ENCODE measurements around the gene LRRC14B.
"Not testable (repeated sequence)": the region's sequence is repeated elsewhere in the genome, so short reads cannot be mapped to it uniquely, and the experiment has no call there.

LRRC14B gene

DNA sequence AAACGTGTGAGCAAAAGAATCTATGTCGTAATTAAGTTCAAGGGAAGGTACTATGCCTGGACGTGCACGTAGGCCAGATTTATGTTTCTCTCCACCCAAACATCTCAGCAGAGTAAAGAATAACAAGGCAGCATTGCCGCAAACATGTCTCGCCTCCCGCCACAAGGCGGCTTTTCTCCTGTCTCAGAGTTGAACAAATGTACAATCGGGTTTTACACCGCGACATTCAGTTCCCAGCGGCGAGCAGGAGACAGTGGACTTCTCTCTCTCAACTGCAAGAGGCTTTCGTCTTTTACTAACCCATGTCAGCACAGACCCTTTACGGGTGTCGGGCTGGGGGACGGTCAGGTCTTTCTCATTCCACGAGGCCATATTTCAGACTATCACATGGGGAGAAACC lies 5.7 kb downstream of the LRRC14B start:
- H3K27ac ChIP-seq (ENCODE audit: low read depth, low read length); H4K91ac ChIP-seq (ENCODE audit: low read depth, low read length); H3K9ac ChIP-seq (ENCODE audit: low read length); H3K9me3 ChIP-seq (ENCODE audit: insufficient read depth, low read depth, low read length); H2BK12ac ChIP-seq (ENCODE audit: low read length); H4K8ac ChIP-seq (ENCODE audit: low read depth, low read length); H3K79me1 ChIP-seq (ENCODE audit: low read length); H4K12ac ChIP-seq (ENCODE audit: low read depth, low read length); H3K14ac ChIP-seq (ENCODE audit: low read length); H3K4me2 ChIP-seq (ENCODE audit: low read length); H3K4me3 ChIP-seq (ENCODE audit: low read depth, low read length); H3K36me3 ChIP-seq (ENCODE audit: control insufficient read depth in 1 of 2, insufficient read depth in 2 of 2, low read length in 2 of 2); H2AK5ac ChIP-seq (ENCODE audit: low read length); H3K79me2 ChIP-seq (ENCODE audit: control insufficient read depth, insufficient read depth, low read length, poor library complexity); H3K18ac ChIP-seq (ENCODE audit: low read length); H2BK5ac ChIP-seq (ENCODE audit: low read depth, low read length, poor library complexity); H3K23ac ChIP-seq (ENCODE audit: low read length); H3K4ac ChIP-seq (ENCODE audit: low read depth, low read length); H3K27me3 ChIP-seq (ENCODE audit: insufficient read depth, low read length); H2AFZ ChIP-seq (ENCODE audit: insufficient read depth, low read length, poor library complexity); H2BK120ac ChIP-seq (ENCODE audit: insufficient read depth, low read length, poor library complexity); H3K4me1 ChIP-seq (ENCODE audit: control insufficient read depth in 1 of 2, insufficient read depth in 2 of 2, low read length in 2 of 2): not testable (repeated sequence)
- no CpG with 5 or more reads among the region's 18 CpGs for WGBS (ENCODE audit: extremely low coverage, insufficient coverage, insufficient read length)
- peak; percentile 50 to 69 for DNase-seq

DNA sequence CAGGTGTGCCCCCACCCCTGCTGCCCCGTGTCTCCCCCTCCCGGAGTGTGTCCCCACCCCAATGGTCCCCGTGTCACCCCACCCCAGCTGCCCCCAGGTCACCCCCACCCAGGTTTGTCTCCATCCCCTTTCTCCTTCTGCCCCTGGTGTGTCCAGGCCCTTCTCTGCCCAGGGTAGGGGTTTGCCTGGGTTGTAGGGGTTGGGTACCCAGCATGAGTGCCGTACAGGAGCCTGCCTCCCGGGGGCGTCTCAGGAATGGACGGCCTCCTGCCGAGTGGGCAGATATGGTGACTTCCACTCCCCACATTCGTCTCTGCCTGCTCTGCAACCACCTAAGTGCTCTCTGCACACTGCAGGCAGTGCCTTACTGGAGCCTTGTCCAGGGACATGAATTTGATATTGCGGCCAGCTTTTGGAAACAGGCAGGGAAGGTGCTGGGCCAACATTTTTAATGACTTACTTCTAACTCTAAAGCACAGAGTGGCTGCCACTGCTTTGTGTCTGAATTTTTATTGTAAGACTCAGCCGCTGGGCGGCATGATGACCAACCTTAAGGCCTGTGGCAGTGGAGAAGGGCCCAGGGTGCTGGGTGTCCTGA lies 6.7 kb downstream of the LRRC14B start:
- Histone ChIP-seq H3K9me3 (ENCODE audit: insufficient read depth, low read depth, low read length) (no peaks in the 10 kb centered on the region), H4K12ac (ENCODE audit: low read depth, low read length) (no peak overlapping the region), H3K79me2 (ENCODE audit: control insufficient read depth, insufficient read depth, low read length, poor library complexity) (peaks cover 2% of the 10 kb centered on the region), H2BK12ac (ENCODE audit: low read length) (no peak overlapping the region), H3K4ac (ENCODE audit: low read depth, low read length) (no peak overlapping the region), H2AFZ (ENCODE audit: insufficient read depth, low read length, poor library complexity) (no peak overlapping the region), H4K91ac (ENCODE audit: low read depth, low read length) (no peak overlapping the region), H2BK120ac (ENCODE audit: insufficient read depth, low read length, poor library complexity) (no peak overlapping the region), H3K27ac (ENCODE audit: low read depth, low read length) (no peak overlapping the region), H3K23ac (ENCODE audit: low read length) (no peak overlapping the region), H2AK5ac (ENCODE audit: low read length) (no peak overlapping the region), H3K4me3 (ENCODE audit: low read depth, low read length) (no peak overlapping the region), H3K9ac (ENCODE audit: low read length) (no peak overlapping the region), H2BK5ac (ENCODE audit: low read depth, low read length, poor library complexity) (no peak overlapping the region), H3K27me3 (ENCODE audit: insufficient read depth, low read length) (no peaks in the 10 kb centered on the region), H3K18ac (ENCODE audit: low read length) (no peak overlapping the region), H3K14ac (ENCODE audit: low read length) (no peak overlapping the region), H3K4me1 (ENCODE audit: control insufficient read depth in 1 of 2, insufficient read depth in 2 of 2, low read length in 2 of 2) (no peaks in the 10 kb centered on the region), H3K36me3 (ENCODE audit: control insufficient read depth in 1 of 2, insufficient read depth in 2 of 2, low read length in 2 of 2) (peaks cover 0 to 2% of the 10 kb centered on the region in 2 experiments), H4K8ac (ENCODE audit: low read depth, low read length) (no peak overlapping the region), H3K4me2 (ENCODE audit: low read length) (no peak overlapping the region), H3K79me1 (ENCODE audit: low read length) (no peaks in the 10 kb centered on the region)
- no peak for DNase-seq
- no CpG with 5 or more reads among the region's 12 CpGs for WGBS (ENCODE audit: extremely low coverage, insufficient coverage, insufficient read length)

DNA sequence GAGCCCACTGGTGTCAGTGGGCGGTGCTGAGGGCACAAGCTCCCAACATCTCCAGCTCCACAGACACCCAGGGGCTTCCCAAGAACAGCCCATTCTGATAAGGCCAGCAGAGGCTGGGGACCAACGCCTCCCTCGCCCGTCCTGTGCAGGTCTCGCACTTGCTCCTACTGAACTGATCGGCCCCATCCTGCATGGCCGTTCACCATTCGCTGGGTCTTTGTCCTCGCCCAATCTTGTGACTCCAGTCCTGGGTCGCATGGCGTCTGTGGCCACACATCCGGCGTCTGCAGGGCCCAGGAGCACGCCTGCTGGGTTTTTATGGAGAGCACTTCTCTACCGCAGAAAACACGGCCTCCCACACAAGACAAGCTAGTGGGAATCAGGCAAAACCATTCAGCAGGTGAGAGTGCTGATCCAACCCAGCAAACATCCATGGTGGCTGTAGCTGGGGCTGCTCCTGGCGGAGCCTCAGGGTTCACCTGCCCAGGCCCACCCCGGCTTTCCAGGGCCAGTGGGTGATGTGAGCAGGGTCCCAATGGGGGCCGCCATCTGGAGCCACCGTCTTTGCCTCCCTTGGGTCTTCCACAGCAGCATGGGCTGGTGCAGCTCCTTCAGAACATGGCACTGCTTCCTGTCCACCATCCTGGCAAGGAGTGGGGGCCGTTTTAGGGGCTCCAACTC lies 7.4 kb downstream of the LRRC14B start:
- Histone ChIP-seq H4K91ac (ENCODE audit: low read depth, low read length) (no peak overlapping the region), H3K4ac (ENCODE audit: low read depth, low read length) (no peak overlapping the region), H3K27me3 (ENCODE audit: insufficient read depth, low read length) (no peaks in the 10 kb centered on the region), H2BK5ac (ENCODE audit: low read depth, low read length, poor library complexity) (no peak overlapping the region), H3K4me3 (ENCODE audit: low read depth, low read length) (no peak overlapping the region), H3K27ac (ENCODE audit: low read depth, low read length) (no peak overlapping the region), H3K36me3 (ENCODE audit: control insufficient read depth in 1 of 2, insufficient read depth in 2 of 2, low read length in 2 of 2) (peaks cover 5 to 7% of the 10 kb centered on the region in 2 experiments), H3K4me1 (ENCODE audit: control insufficient read depth in 1 of 2, insufficient read depth in 2 of 2, low read length in 2 of 2) (no peaks in the 10 kb centered on the region), H3K9me3 (ENCODE audit: insufficient read depth, low read depth, low read length) (no peaks in the 10 kb centered on the region), H3K4me2 (ENCODE audit: low read length) (no peak overlapping the region), H4K8ac (ENCODE audit: low read depth, low read length) (no peak overlapping the region), H3K14ac (ENCODE audit: low read length) (no peak overlapping the region), H2AK5ac (ENCODE audit: low read length) (no peak overlapping the region), H3K79me2 (ENCODE audit: control insufficient read depth, insufficient read depth, low read length, poor library complexity) (peaks cover 2% of the 10 kb centered on the region), H4K12ac (ENCODE audit: low read depth, low read length) (no peak overlapping the region), H3K23ac (ENCODE audit: low read length) (no peak overlapping the region), H3K9ac (ENCODE audit: low read length) (no peak overlapping the region), H2AFZ (ENCODE audit: insufficient read depth, low read length, poor library complexity) (no peak overlapping the region), H2BK120ac (ENCODE audit: insufficient read depth, low read length, poor library complexity) (no peak overlapping the region), H2BK12ac (ENCODE audit: low read length) (no peak overlapping the region), H3K79me1 (ENCODE audit: low read length) (no peaks in the 10 kb centered on the region), H3K18ac (ENCODE audit: low read length) (no peak overlapping the region)
- no CpG with 5 or more reads among the region's 21 CpGs for WGBS (ENCODE audit: extremely low coverage, insufficient coverage, insufficient read length)
- no peak for DNase-seq

DNA sequence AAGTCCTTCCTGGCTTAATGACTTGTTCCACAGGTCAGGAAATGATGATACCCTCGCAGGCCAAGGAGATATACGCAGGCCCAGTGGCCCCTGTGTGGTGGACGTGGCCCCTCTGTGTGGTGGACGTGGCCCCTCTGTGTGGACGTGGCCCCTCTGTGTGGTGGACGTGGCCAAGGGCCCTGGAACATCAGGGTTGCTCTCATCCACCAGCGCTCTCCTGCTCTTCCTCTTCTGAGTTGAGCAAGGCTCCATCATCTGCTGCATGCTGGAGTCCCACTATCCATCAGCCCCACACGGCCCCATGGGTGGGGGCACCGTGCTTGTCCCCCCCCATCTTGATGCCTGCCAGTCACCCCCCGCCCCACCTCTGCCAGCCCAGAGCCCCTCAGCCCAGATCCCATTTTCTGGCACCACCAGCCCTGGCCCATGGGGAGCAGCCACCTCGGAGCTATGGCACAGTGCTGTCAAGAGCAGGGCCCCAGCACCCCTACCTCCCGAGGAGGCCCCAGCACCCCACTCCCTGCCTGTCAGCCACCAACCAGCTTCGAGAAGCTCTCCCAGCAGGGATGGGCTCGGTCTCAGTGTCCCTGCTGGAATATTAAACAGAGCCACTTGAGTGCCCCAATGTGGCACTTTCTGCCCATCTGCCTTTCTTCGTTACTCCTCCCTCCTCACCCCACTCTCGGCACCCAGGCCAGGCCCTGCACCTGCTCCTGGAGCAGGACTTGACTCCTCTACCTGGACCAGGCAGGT lies 8.1 kb downstream of the LRRC14B start:
- Histone ChIP-seq H2AFZ (ENCODE audit: insufficient read depth, low read length, poor library complexity) (no peak overlapping the region), H2BK5ac (ENCODE audit: low read depth, low read length, poor library complexity) (no peak overlapping the region), H3K9ac (ENCODE audit: low read length) (no peak overlapping the region), H3K36me3 (ENCODE audit: control insufficient read depth in 1 of 2, insufficient read depth in 2 of 2, low read length in 2 of 2) (peaks cover 10 to 13% of the 10 kb centered on the region in 2 experiments), H3K79me2 (ENCODE audit: control insufficient read depth, insufficient read depth, low read length, poor library complexity) (peaks cover 2% of the 10 kb centered on the region), H3K4me3 (ENCODE audit: low read depth, low read length) (no peak overlapping the region), H2BK120ac (ENCODE audit: insufficient read depth, low read length, poor library complexity) (no peak overlapping the region), H3K4me1 (ENCODE audit: control insufficient read depth in 1 of 2, insufficient read depth in 2 of 2, low read length in 2 of 2) (no peaks in the 10 kb centered on the region), H4K12ac (ENCODE audit: low read depth, low read length) (no peak overlapping the region), H3K4ac (ENCODE audit: low read depth, low read length) (no peak overlapping the region), H3K9me3 (ENCODE audit: insufficient read depth, low read depth, low read length) (no peaks in the 10 kb centered on the region), H3K18ac (ENCODE audit: low read length) (no peak overlapping the region), H4K8ac (ENCODE audit: low read depth, low read length) (no peak overlapping the region), H2AK5ac (ENCODE audit: low read length) (no peak overlapping the region), H3K23ac (ENCODE audit: low read length) (no peak overlapping the region), H3K4me2 (ENCODE audit: low read length) (no peak overlapping the region), H3K27me3 (ENCODE audit: insufficient read depth, low read length) (no peaks in the 10 kb centered on the region), H3K27ac (ENCODE audit: low read depth, low read length) (no peak overlapping the region), H3K14ac (ENCODE audit: low read length) (no peak overlapping the region), H2BK12ac (ENCODE audit: low read length) (no peak overlapping the region), H3K79me1 (ENCODE audit: low read length) (no peaks in the 10 kb centered on the region), H4K91ac (ENCODE audit: low read depth, low read length) (no peak overlapping the region)
- DNase-seq, result no peak
- no CpG with 5 or more reads among the region's 16 CpGs for WGBS (ENCODE audit: extremely low coverage, insufficient coverage, insufficient read length)

Measured in trophoblast cell (in vitro differentiated cells and primary cell).